IPS-NIHi7 (cell line): ENCODE measurements around the gene SLC39A10.
"Not testable (repeated sequence)": the region's sequence is repeated elsewhere in the genome, so short reads cannot be mapped to it uniquely, and the experiment has no call there.

Source experiments
- DNase-seq: peaks from one replicate; pipeline ENCODE4 v3.0.0; 2012; ENCODE audit warnings: mixed read lengths; ENCODE audit errors: extremely low spot score

The SLC39A10 gene

DNA sequence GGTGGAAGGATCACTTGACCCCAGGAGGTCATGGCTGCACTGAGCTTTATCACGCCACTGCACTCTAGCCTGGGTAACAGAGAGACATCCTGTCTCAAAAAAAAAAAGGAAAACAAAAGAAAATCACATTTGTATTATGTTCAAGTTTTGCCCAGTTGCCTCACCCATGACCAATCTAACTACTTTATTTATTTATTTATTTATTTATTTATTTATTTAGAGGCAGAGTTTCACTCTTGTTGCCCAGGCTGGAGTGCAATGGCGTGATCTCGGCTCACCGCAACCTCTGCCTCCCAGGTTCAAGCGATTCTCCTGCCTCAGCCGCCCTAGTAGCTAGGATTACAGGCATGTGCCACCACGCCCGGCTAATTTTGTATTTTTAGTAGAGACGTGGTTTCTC lies 12.3 kb upstream of the SLC39A10 start:
- DNase-seq, result not testable (repeated sequence)

DNA sequence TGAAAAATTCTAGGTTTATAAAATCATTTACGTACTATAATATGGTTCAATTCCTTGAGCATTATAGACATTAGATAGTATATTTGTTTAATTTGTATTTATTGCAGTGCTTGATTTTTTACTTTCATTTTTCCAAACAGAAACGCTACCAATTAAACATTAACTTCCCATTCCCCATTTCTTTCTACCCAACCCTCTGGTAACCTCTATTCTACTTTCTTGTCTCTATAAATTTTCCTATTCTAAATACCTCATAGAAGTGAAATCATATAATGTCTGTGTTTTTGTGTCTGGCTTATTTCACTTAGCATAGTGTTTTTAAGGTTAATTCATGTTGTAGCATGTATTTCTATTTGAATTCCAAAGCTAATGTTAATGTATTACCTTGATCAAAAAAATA lies 11.6 kb upstream of the SLC39A10 start:
- DNase-seq, result no peak

DNA sequence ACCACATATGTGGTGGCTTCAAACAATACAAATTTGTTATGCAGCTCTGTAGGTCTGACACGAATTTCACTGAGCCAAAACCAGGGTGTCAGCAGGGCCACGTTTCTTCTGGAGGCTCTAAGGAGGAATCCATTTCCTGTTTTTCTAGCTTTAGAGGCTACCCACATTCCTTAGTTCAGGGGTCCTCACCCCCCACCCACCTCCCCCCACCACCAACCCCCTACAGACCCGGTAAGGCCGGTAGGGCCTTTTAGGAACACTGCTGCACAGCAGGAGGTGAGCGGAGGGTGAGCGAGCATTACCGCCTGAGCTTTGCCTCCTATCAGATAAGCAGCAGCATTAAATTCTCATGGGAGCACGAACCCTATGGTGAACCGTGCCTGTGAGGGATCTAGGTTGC lies 10.6 kb upstream of the SLC39A10 start:
- DNase-seq, result peak; percentile 23

DNA sequence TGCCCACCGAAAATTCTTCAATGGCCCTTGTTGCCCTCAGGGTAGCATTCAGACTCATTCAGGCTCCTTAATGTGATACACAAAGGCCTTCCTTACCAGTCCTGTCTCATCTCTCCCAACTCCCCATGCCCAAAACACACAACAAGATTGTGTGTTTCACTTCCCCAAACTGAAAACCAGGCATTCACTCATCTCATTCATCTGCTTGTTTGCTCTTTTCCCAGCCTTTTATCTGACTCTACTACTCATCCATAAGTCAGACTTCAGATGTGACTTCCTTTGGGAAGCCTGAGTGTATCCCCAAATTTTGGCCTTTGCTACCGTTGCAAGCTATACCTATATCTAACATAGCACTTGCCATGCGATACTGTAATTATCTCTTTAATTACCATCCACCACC lies 9.7 kb upstream of the SLC39A10 start:
- no peak for DNase-seq

DNA sequence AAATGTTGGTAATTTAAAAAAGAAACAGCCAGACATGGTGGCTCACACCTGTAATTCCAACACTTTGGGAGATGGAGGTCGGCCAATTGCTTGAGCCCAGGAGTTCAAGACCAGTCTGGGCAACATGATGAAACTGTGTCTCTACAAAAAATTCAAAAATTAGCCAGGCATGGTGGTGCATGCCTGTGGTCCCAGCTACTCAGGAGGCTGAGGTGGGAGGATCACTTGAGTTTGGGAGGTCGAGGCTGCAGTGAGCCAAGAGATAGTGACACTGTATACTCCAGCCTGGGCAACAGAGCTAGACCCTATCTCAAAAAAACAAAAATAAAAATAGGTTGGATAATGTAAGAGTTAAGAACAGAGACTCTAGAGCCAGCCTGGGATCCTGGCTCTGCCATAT lies 8.7 kb upstream of the SLC39A10 start:
- not testable (repeated sequence) for DNase-seq

DNA sequence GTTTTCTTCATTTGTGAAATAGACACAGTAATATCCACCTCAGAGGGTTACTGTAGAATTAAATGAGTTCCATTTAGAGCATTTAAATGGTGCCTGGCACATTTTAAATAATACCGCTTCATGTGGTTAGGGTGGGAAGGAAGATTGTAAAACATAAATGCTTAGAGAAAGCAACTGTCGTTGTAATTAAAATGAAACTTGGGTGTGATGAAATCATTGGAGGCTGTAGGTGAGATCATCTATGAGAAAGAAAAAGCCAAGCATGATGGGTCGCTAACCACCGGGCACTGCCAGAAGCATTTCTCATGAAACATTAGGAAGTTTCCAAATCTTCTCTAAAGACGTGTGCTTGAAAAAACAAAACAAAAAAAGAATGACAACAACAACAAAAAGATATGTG lies 8.2 kb upstream of the SLC39A10 start:
- DNase-seq, result no peak

DNA sequence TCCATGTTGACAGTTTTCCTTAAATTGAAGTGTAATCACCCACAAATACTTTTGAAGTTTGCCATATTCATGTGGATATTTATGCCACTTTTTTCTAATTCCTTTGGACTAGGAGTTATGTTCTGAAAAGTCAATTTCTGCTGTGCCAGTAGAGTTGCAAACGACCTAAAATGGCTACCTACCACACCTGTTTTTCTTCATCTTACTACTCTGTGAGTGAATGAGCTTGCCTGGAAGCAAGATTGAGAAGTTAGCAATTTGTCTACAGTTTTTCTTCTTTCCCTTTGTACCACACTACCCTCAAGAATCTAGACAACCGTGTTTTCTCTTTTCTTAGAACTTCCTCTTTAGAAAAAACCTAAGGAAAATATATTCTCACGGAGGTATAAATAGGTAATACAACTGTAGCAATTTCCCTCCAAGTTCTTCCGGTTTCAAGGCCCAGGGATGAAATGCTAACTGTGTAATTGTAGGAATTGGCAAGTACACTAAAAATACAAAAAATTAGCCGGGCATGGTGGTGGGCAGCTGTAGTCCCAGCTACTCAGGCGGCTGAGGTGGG lies 7.3 kb upstream of the SLC39A10 start:
- no peak for DNase-seq

DNA sequence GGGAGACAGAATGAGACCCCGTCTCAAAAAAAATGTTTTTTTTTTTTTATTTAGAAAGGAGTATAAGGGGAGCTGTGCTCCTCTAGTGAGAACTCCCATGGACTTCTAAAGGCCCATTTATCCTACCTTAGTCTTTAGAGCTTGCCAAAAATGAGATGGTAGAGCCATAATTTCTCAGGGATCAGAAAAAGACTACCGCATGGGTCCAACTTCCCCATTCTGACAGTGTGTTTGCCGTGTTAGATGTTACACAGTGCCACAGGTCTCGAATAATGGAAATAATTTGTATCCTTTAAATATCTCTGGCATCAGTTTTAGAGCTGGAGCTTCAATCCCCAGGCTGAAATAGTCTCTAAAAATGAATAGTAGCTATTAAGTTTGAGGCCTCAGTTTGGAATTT lies 6.0 kb upstream of the SLC39A10 start:
- DNase-seq, result no peak

DNA sequence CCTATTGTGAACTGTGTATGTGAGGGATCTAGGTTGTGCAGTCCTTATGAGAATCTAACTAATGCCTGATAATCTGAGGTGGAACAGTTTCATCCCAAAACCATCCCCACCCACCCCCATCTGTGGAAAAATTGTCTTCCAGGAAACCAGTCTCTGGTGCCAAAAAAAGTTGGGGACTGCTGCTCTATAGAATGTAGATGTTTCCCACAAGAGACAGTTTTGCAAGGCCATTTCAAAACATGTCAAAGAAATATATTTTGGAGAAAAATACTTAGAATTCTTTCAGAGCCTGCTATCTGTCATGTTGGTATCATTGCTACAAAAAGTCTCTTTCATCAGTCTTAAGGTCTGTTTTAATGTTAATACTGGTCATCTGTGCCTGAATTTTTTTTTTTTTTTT lies 4.1 kb upstream of the SLC39A10 start:
- DNase-seq, result no peak

DNA sequence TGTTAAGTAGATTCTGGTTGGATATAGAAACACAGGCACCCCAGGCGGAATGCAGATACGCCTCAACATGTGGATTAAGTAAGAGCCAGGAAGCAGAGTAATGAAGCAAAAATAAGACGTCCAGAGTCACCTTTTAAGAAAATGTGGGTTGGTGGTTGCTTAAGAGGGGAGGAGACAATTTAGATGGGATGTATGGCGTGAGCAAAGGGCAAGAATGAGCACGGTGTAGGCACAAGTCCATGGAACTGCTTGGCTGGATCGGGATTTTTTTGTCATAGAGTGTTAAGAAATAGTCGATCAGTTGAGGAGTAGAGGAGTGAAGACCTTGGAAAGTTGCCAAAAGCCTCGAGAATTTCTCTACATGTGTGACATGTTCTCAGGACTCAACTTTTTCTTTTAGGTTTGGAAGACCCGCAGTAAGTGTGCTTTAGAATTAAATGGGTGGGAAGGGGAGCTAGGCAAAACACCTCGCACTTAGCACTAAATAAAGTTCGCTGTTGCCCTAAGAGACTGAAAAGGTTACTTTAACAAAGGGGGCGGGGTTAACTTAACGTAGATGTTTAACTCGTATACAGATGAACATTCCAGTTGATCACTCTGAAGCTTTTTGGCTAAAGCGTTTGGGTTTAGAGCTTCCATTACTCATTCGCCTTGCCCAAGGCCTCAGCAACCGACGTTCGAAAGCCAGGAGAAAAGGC lies 716 bp upstream of the SLC39A10 start:
- DNase-seq, result no peak

DNA sequence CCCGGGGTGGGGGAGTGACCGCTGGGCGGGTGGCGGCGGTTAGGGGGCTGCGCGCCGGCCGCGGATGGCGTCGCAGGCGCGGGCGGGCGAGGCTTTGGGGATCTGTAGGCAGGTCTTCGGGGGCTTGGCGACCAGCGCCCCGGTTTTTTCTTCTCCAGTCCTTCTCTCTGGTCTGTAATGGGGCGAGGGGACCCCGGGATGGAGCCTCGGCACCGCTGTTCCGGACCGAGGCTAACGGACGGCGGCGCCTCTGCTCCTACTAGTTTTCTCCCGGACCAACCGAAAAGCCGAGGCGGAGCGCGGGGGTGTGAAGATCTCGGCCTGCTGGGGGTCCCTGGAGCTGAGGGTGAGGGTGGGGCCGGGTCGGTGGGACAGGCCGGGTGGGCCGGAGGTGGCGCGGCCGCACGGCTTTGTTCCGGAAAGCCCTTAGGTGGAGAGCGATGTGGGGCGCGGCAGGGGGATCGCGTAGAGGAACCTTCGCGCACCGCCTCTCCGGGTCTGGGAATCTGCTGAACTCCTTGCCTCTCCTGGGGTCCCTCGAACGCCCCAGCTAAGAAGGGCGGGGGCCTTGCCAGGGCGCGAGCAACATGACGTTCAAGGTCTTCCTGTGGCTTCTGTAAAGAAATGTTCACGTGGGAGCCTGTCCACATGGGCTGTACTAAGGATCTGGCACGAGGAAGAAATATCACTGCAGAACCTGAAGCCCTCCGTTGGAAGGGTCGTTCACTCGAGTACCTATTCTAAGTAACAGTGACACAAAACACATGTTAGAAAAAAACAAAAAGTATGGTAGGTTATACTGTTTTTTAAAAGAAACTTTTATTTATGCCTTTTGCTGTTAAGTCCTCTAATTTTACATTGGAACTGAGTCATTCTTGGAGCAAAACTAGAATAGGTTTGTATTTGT lies 861 bp downstream of the SLC39A10 start:
- peak; percentile 26 for DNase-seq

DNA sequence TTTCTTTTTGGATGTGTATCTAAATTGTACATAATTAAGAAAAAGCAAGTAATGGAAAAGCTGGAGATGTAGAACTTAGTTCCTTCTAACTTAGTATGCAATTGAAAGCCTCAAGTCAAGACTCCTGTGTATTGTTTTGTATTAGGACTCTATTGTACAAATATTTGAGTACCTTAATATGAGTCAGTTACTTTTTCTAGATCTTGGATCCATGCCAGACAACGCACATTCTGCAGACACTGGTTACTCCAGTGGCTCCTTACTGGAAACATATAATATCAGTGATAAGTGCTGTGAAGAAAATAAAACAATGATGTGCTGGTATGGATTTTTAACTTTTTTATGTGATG lies 1.5 kb downstream of the SLC39A10 start:
- DNase-seq, result no peak

DNA sequence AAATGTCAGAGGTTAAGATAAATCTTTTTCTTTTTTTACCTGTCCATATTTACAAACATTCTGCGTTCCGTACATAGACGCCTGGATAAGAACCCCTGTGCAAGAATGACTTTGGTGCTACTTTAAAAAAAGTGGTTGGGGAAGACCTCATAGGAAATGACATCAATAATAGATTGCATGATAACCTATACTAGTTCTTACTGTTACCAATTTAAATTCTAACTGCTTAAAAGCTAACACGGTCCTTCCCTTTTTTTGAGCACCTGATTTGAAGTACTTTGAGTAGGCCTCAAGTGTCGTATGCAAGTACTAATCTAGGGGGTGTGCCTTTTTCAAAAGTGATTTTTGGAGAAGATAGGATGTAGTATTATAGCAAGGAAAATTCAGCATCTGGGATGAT lies 2.1 kb downstream of the SLC39A10 start:
- DNase-seq, result no peak

DNA sequence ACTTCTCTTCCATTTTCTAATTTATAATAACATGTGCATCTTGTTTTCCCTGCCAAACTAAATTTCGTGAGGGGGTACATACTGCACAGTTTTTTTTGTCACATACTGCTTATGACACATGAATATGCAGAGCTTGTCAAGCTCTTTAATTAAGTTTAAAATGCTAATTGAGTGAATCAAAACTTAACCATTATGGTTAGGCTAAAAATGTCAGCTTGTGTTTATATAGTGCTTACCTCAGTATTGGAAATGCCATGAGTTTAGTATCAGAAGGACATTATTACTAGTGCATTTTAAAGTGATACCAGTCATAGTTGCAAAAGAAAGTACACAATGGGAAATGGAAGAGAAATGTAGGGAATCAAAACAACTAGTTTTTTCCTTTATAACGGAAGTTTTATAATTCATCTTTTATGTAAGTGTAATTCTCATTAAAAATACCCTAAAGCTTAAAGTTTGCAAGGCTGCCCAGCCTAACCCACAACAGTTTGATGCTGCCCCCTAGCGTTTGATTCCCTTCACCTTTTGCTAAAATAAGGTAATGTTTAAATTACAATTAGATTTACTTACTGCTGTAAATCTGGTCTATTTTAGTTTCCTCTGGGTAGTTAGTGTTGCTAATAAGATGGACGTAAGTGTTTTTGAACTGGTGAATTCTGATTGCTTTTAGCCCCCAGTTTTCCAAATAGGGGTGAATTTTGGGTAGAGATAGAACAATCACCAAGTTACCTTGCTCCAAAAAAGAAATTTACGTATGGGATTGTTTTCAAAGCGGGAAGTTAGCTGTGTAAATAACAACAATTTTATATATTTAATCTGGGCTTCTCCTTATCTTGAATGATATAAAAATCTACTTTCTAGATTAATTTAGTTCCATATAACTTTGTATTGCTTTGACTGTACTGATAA lies 3.2 kb downstream of the SLC39A10 start:
- DNase-seq, result peak; percentile 21

DNA sequence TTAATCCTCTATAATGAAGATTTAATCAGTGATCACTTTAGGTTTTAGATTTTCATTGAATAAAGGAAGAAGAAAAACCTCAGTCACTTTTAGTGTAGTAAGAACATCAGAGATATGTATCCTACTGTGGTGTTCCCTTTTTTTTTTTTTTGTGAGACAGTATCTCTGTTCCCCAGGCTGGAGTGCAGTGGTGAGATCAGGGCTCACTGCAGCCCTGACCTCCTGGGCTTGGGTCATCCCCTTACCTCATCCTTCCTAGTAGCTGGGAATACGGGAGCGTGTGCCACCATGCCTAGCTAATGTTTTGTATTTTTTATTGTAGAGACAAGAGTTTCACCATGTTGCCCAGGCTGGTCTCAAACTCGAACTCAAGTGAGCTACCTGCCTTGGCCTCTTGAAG lies 5.1 kb downstream of the SLC39A10 start:
- DNase-seq, result no peak

DNA sequence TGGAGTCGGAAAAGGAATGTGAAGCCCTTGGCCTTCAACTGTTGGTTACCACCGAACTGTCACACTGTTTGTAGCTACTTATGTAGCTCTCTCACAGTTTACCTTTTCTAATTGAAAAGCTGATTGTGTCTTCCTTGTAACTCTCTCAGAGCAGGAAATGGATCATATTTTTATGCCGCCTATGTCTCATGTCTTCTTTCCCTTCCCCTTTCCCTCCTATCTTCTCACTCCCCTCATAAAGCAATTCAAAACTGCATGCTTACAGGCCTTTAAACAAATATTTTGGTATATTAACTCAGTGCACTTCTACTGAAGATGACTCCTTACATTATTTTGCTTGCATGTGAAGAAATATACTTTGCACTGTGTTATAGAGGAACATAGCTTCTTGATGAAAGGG lies 6.0 kb downstream of the SLC39A10 start:
- DNase-seq, result no peak

DNA sequence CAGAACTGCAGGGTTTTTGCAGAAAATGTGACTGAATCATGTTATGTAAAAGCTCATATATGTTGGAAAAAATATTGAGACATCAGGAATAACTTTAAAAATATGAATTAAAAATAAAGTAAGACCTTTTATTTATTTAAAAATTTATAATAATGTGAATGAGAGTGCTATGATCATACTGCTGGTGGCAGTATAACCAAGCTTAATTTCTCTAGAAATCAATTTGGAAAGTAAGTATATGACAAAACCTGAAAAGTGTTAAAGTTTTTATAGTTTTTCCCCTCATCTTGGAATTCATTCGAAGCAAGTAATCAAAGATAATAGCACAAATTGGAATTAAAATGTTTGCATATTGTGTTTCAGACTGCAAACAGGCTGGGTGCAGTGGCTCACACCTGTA lies 7.5 kb downstream of the SLC39A10 start:
- DNase-seq, result no peak

DNA sequence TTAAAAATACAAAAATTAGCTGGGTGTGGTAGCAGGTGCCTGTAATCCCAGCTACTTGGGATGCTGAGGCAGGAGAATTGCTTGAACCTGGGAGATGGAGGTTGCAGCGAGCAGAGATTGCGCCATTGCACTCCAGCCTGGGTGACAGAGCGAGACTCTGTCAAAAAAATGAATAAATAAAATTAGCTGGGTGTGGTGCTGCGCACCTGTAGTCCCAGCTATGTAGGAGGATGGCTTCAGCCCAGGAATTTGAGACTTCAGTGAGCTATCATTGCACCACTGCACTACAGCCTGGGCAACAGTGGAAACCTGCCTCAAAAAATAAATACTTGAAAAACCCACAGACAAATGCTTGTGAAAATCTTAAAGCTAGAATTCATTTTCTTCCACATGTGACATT lies 8.1 kb downstream of the SLC39A10 start:
- not testable (repeated sequence) for DNase-seq

DNA sequence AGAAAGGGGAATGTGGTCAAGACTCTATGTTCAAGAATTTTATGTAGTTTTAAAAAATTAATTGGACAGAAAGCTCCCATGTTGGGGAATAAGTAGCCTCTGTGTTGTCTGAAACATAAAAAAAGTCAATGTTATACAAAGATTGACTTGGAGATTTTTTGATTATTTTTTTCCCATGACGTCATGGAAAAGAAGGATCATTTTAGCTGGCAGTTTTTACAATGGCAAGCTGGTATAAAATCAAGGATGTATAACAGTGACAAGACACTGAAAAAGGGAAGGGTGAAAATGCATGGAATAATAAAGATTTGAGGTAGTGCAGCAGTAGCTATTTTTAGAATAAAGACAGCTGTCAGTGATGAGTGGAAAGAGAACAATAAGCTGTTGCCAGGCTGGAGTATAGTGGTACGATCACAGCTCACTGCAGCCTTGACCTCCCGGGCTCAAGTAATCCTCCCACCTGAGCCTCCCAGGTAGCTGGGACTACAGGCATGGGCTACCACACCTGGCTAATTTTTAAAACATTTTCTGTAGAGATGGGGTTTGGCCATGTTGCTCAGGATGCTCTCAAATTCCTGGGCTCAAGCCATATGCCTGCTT lies 9.2 kb downstream of the SLC39A10 start:
- no peak for DNase-seq

DNA sequence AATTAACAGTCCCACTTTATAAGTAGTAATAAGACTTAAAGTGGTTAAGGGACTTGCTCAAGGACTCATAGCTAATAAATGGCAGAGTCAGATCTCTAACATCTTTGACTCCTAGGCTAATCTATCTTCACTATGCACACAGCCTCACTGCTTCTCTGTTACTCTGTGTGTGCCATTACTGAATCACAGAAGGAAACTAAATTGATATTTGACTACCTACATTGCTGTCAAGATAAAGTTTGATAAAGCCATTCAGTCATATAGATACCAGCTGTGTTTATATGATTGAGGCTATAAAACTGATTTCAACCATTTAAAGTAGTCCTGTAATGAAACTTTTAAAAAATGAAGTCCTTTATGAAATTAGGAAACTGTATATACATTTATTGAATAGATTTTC lies 10.9 kb downstream of the SLC39A10 start:
- DNase-seq, result no peak

DNA sequence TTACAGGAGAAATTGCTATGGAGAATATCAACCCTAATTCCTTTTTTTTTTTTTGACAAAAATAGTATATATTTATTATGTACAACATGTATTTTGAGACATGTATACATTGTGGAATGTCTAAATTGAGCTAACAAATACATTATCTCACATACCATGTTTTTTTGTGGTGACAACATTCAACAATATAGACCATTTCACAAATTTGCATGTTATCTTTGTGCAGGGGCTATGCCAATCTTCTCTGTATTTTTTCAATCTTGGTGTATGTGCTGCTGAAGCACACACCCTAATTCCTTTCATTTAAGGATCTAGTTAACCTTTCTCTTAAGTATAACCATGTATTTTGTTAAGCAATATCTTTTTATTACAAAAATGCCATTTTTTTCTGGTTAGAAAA lies 13.2 kb downstream of the SLC39A10 start:
- no peak for DNase-seq

DNA sequence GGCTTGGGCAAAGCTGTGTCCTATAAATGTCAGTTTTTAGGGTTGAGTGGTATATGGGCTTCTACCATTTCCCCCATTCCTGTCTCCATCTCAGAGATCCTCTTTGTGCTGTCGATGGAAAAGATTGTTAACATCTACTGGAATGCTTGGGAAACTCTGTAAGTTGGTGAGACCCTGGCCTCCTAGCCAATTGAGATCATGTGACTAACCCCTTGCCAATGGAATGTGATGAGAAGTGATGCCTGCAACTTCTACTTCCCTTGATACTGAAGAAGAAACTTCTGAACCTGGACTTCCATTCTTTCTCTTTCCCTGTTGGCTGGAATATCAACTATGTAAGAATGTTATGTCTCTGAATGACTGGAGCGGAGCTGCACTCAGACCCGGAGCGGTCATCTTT lies 14.5 kb downstream of the SLC39A10 start:
- no peak for DNase-seq
